HG03095 (cell line): ENCODE results near the gene BLNK.
A peak's percentile ranks its signal among the peaks of the same experiment; 100 is the strongest.
"Not testable (repeated sequence)": the region's sequence is repeated elsewhere in the genome, so short reads cannot be mapped to it uniquely, and the experiment has no call there.

Experiments used
- ATAC-seq: cut with Tn5 transposase; IDR thresholded peaks from one replicate; pipeline ENCODE4 v1.9.1; 2021; ENCODE audit warnings: moderate library complexity; ENCODE audit not compliant: unreplicated experiment

Gene BLNK

GRCh38 chr10:96271016-96271815 is at the start of gene BLNK:
Gene BLNK, minus strand, starts transcription at chr10:96271569. Its CDS starts 171 bp downstream, at chr10:96271398.
- ATAC-seq = peak; percentile 66

- no peak for ATAC-seq
These were observed 48.5 kb upstream of the BLNK start for GRCh38 chr10:96319754-96320474.

GRCh38 chr10:96317067-96317833 is 45.9 kb upstream of the BLNK start:
- no peak for ATAC-seq

GRCh38 chr10:96313344-96313743 is 42.0 kb upstream of the BLNK start:
- no peak for ATAC-seq

- ATAC-seq = no peak
These were observed 39.9 kb upstream of the BLNK start for GRCh38 chr10:96311180-96311715.

GRCh38 chr10:96310321-96310669 is 38.9 kb upstream of the BLNK start:
- no peak for ATAC-seq

- no peak for ATAC-seq
These were observed 38.4 kb upstream of the BLNK start for GRCh38 chr10:96309628-96310320.

- ATAC-seq = not testable (repeated sequence)
These were observed 37.5 kb upstream of the BLNK start for GRCh38 chr10:96308854-96309253.

GRCh38 chr10:96306516-96306915 is 35.1 kb upstream of the BLNK start:
- no peak for ATAC-seq

GRCh38 chr10:96305019-96305418 is 33.6 kb upstream of the BLNK start:
- no peak for ATAC-seq

- no peak for ATAC-seq
These were observed 32.9 kb upstream of the BLNK start, which contains the start of gene DNTT for GRCh38 chr10:96304230-96304629. Gene DNTT, plus strand, starts transcription at chr10:96304434. Its CDS starts 64 bp downstream, at chr10:96304498.

GRCh38 chr10:96301616-96302015 is 30.2 kb upstream of the BLNK start:
- no peak for ATAC-seq

GRCh38 chr10:96299383-96299782 is 28.0 kb upstream of the BLNK start:
- ATAC-seq = no peak

- no peak for ATAC-seq
These were observed 27.0 kb upstream of the BLNK start for GRCh38 chr10:96298362-96298761.

GRCh38 chr10:96297486-96297885 is 26.1 kb upstream of the BLNK start:
- ATAC-seq = no peak

GRCh38 chr10:96295475-96295874 is 24.1 kb upstream of the BLNK start:
- no peak for ATAC-seq

GRCh38 chr10:96292971-96293920 is 21.9 kb upstream of the BLNK start:
- ATAC-seq = peak; percentile 54

- ATAC-seq = peak; percentile 36
These were observed 19.2 kb upstream of the BLNK start for GRCh38 chr10:96290368-96291133.
